Tongue (tissue), 3 donors: ENCODE measurements around the gene KLHL1. TPM values are rescaled to one million over a fixed set of nuclear protein-coding genes. Genes with fewer than 3 reads are reported as not detected.

Experiments
- DNase-seq: peaks from one replicate; pipeline ENCODE4 v3.0.0-alpha.2; 2015
- small RNA-seq: library from RNA; depleted of rRNA; stranded (forward); fragments of <200 nt; gene quantifications from one replicate; pipeline ENCODE3, GENCODE V24; 2014; ENCODE audit warnings: low replicate concordance
- total RNA-seq: library from RNA; depleted of rRNA; stranded (reverse); fragments of >200 nt; gene quantifications from one replicate; pipeline ENCODE4 v1.2.3, GENCODE V29; 2014

The KLHL1 gene
- total RNA-seq, 1 donor from 2014 or later, result 0.31 TPM

GRCh38 chr13:69676286-69676685 lies 432.0 kb downstream of the KLHL1 start:
- no peak for DNase-seq

- DNase-seq, result no peak
Observed at GRCh38 chr13:69660155-69660554, 448.1 kb downstream of the KLHL1 start.

- DNase-seq, result no peak
Observed at GRCh38 chr13:69657676-69658075, 450.6 kb downstream of the KLHL1 start.

- DNase-seq, result no peak
Observed at GRCh38 chr13:69654392-69654791, 453.9 kb downstream of the KLHL1 start.

Small RNAs within 50 kb of the gene (small RNA-seq; reads per million reads assigned to genes)
- not detected for gene RNY3P10

Other genes with a start within 250 kb of the KLHL1 start
- gene ATXN8OS, start 626 bp downstream of the KLHL1 start, total RNA-seq, result not detected